Measurements from ENCODE around the gene TEX38.

TEX38 gene

DNA sequence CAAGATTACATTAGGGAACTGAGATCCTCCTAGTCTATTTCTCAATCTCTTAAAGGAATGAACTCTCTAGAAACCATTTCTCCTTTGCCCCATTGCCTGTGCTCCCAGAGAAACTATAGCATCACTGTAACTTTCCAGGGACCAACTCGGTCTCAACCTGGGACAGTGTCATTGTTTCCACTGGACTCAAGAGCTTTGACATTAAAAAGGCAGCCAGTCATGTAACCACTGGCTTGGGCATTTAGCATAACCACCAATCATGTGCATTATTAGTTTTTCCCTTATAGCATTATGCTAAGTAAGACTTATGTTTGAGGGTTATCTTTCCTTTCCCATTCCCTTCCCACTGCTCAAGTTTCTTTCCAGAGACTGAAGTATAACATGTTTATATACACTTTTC lies 18.2 kb downstream of the TEX38 start:
- Histone ChIP-seq H3K9me3 (ENCODE audit: insufficient read depth, low read depth, low read length) (no peaks in the 10 kb centered on the region), H3K4me2 (ENCODE audit: low read depth, low read length, poor library complexity, severe bottlenecking) (peak overlapping the region; percentile 71), H3K4me3 (ENCODE audit: low read length, poor library complexity, severe bottlenecking) (no peak overlapping the region), H3K4me1 (ENCODE audit: insufficient read depth, low read length, poor library complexity, severe bottlenecking) (peaks cover 88% of the 10 kb centered on the region), H3K36me3 (ENCODE audit: insufficient read depth, low read length) (peaks cover 65% of the 10 kb centered on the region), H3K27me3 (ENCODE audit: insufficient read depth, low read length, poor library complexity, severe bottlenecking) (no peaks in the 10 kb centered on the region), H2AFZ (ENCODE audit: low read length) (no peak overlapping the region), H3F3A (ENCODE audit: low read depth) (peaks cover 24% of the 10 kb centered on the region), H3K79me2 (ENCODE audit: insufficient read depth, low read length) (peaks cover 31% of the 10 kb centered on the region), H4K20me1 (ENCODE audit: insufficient read depth, low read length, poor library complexity, severe bottlenecking) (no peaks in the 10 kb centered on the region), H3K9me2 (replicated peaks; ENCODE audit: low read depth, low read length) (no peaks in the 10 kb centered on the region), H3K9ac (ENCODE audit: low read depth, low read length, poor library complexity, severe bottlenecking) (peak overlapping the region; percentile 51)
- TF ChIP-seq, protein P1, sequence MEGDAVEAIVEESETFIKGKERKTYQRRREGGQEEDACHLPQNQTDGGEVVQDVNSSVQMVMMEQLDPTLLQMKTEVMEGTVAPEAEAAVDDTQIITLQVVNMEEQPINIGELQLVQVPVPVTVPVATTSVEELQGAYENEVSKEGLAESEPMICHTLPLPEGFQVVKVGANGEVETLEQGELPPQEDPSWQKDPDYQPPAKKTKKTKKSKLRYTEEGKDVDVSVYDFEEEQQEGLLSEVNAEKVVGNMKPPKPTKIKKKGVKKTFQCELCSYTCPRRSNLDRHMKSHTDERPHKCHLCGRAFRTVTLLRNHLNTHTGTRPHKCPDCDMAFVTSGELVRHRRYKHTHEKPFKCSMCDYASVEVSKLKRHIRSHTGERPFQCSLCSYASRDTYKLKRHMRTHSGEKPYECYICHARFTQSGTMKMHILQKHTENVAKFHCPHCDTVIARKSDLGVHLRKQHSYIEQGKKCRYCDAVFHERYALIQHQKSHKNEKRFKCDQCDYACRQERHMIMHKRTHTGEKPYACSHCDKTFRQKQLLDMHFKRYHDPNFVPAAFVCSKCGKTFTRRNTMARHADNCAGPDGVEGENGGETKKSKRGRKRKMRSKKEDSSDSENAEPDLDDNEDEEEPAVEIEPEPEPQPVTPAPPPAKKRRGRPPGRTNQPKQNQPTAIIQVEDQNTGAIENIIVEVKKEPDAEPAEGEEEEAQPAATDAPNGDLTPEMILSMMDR (conservative IDR thresholded peaks at IDR 0.05; ENCODE audit: low read length) = no peak
- TF ChIP-seq EZH2phosphoT487 (IDR thresholded peaks at IDR 0.05; ENCODE audit: borderline replicate concordance) = no peak

DNA sequence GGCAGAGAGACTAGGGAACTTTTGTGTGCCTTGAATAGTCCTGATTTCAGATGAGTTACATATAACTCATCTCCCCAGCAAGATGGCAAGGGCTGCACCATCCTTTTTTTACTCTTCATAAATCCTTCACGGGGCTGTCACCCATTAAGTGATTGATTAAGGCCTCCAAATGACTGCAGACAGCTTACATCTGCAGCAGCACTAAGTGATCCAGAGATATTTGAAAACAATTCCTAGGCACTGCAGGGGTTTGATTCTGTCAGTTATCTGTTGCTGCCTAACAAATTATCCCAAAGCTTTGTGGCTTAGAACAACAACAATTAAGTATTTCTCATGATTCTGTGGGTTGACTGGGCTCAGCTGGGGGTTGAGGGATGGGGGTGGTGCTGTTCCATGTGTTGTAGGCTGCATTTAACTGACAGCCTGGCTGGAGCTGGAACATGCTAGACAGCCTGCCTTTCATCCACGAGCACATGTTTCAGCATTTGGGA lies 19.3 kb downstream of the TEX38 start:
- no peak for TF ChIP-seq EZH2phosphoT487 (IDR thresholded peaks at IDR 0.05; ENCODE audit: borderline replicate concordance)
- TF ChIP-seq, protein P1 (conservative IDR thresholded peaks at IDR 0.05; ENCODE audit: low read length) = no peak
- Histone ChIP-seq H3K9ac (ENCODE audit: low read depth, low read length, poor library complexity, severe bottlenecking) (peak overlapping the region; percentile 29), H3K36me3 (ENCODE audit: insufficient read depth, low read length) (peaks cover 67% of the 10 kb centered on the region), H4K20me1 (ENCODE audit: insufficient read depth, low read length, poor library complexity, severe bottlenecking) (no peaks in the 10 kb centered on the region), H2AFZ (ENCODE audit: low read length) (no peak overlapping the region), H3F3A (ENCODE audit: low read depth) (peaks cover 21% of the 10 kb centered on the region), H3K9me3 (ENCODE audit: insufficient read depth, low read depth, low read length) (no peaks in the 10 kb centered on the region), H3K79me2 (ENCODE audit: insufficient read depth, low read length) (peaks cover 37% of the 10 kb centered on the region), H3K4me2 (ENCODE audit: low read depth, low read length, poor library complexity, severe bottlenecking) (no peak overlapping the region), H3K9me2 (replicated peaks; ENCODE audit: low read depth, low read length) (no peaks in the 10 kb centered on the region), H3K27me3 (ENCODE audit: insufficient read depth, low read length, poor library complexity, severe bottlenecking) (no peaks in the 10 kb centered on the region), H3K4me1 (ENCODE audit: insufficient read depth, low read length, poor library complexity, severe bottlenecking) (peaks cover 85% of the 10 kb centered on the region), H3K4me3 (ENCODE audit: low read length, poor library complexity, severe bottlenecking) (no peak overlapping the region)

DNA sequence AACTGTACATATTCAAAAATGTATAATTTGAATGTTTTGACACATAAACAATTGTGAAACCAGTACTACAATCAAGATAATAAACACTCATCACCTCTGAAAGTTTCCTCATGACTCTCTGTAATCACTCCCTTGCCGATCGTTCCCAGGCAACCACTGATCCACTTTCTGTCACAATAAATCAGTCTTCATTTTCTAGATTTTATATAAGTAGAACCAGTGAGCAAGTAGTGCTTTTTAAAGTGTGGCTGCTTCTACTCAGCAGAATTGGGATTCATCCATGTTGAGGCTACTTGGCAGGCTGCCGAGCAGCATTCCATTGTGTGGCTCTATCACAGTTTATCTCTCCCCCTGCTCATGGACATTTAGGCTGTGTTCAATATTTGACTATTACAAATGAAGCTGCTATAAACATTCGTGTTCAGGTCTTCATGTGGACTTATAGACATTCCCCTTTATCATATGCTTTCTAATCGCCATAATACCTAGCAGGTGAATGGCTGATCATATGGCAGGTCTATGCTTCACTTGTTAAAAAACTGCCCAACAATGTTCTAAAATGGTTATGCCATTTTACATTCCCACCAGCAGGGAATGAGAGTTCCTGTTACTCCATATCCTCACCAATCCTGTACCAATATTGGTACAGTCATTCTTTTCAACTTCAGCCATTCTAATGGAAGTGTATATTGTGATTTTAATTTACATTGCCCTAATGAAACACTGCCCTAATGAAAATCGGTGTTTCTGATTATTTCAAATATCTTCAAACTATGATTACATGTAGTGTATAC lies 20.5 kb downstream of the TEX38 start:
- H3K79me2 ChIP-seq (ENCODE audit: insufficient read depth, low read length) = peaks cover 49% of the 10 kb centered on the region
- H4K20me1 ChIP-seq (ENCODE audit: insufficient read depth, low read length, poor library complexity, severe bottlenecking) = no peaks in the 10 kb centered on the region
- H3K9me3 ChIP-seq (ENCODE audit: insufficient read depth, low read depth, low read length) = no peaks in the 10 kb centered on the region
- H3F3A ChIP-seq (ENCODE audit: low read depth) = peaks cover 14% of the 10 kb centered on the region
- peaks cover 75% of the 10 kb centered on the region for H3K4me1 ChIP-seq (ENCODE audit: insufficient read depth, low read length, poor library complexity, severe bottlenecking)
- TF ChIP-seq EZH2phosphoT487 (IDR thresholded peaks at IDR 0.05; ENCODE audit: borderline replicate concordance) = no peak
- TF ChIP-seq, protein P1 (conservative IDR thresholded peaks at IDR 0.05; ENCODE audit: low read length) = no peak
- no peak overlapping the region for H3K4me3 ChIP-seq (ENCODE audit: low read length, poor library complexity, severe bottlenecking)
- no peak overlapping the region for H3K9ac ChIP-seq (ENCODE audit: low read depth, low read length, poor library complexity, severe bottlenecking)
- H2AFZ ChIP-seq (ENCODE audit: low read length) = no peak overlapping the region
- peak overlapping the region; percentile 50 for H3K4me2 ChIP-seq (ENCODE audit: low read depth, low read length, poor library complexity, severe bottlenecking)
- H3K36me3 ChIP-seq (ENCODE audit: insufficient read depth, low read length) = peaks cover 70% of the 10 kb centered on the region
- H3K9me2 ChIP-seq (replicated peaks; ENCODE audit: low read depth, low read length) = no peaks in the 10 kb centered on the region
- no peaks in the 10 kb centered on the region for H3K27me3 ChIP-seq (ENCODE audit: insufficient read depth, low read length, poor library complexity, severe bottlenecking)

Measured in Loucy (cell line).